CD4-positive, alpha-beta T cell (primary cell): ENCODE measurements around the gene ROPN1B. TPM values are rescaled to one million over a fixed set of nuclear protein-coding genes. Genes with fewer than 3 reads are reported as not detected.
"Not testable (repeated sequence)": the region's sequence is repeated elsewhere in the genome, so short reads cannot be mapped to it uniquely, and the experiment has no call there.

Experiments
- ATAC-seq: fragments of 200-7000 bp; cut with Tn5 transposase; one replicate; pipeline ENCODE4 v1.10.0; 2022; ENCODE audit warnings: mild to moderate bottlenecking; ENCODE audit not compliant: poor library complexity
- CTCF ChIA-PET: fragments of 350-600 bp; sonication (Branson Sonifier 250); formaldehyde crosslinking; loops from one replicate; lab custom pipeline; 2021; ENCODE audit warnings: antibody characterized with exemption, inconsistent platforms; lab: Charles Lee
- POLR2A ChIA-PET: fragments of 350-600 bp; sonication (Branson Sonifier 250); formaldehyde crosslinking; loops from one replicate; lab custom pipeline; 2021; ENCODE audit warnings: antibody characterized with exemption, inconsistent platforms; lab: Charles Lee
- DNase-seq, 14 experiments: peaks; one replicate each; pipeline ENCODE4 v3.0.0-alpha.2; 2013 to 2020; ENCODE audit warnings: mixed read lengths in 2 of 14
- H3K27ac ChIP-seq, 2 donors: one replicate each; pipeline versions ENCODE4 v1.5.1 to v1.7.0; 2013; ENCODE audit warnings: low read length in 2 of 2, low read depth in 1 of 2, mild to moderate bottlenecking in 1 of 2
- H3K27me3 ChIP-seq, 2 experiments: 1 replicate in 1 of 2; 2 replicates in 1 of 2; pipeline versions ENCODE4 v1.6.1 to v1.7.0; 2013; ENCODE audit warnings: low read length in 2 of 2, control low read depth in 1 of 2, mild to moderate bottlenecking in 1 of 2, moderate library complexity in 1 of 2; ENCODE audit not compliant: insufficient read depth in 2 of 2, control insufficient read depth in 1 of 2
- H3K36me3 ChIP-seq: one replicate; pipeline ENCODE4 v1.6.1; 2013; ENCODE audit warnings: low read length, control low read depth; ENCODE audit not compliant: insufficient read depth
- H3K4me1 ChIP-seq: one replicate; pipeline ENCODE4 v1.6.1; 2013; ENCODE audit warnings: low read length, control low read depth; ENCODE audit not compliant: insufficient read depth
- H3K4me3 ChIP-seq: one replicate; pipeline ENCODE4 v1.5.1; 2013; ENCODE audit warnings: mild to moderate bottlenecking, low read length, moderate library complexity
- H3K9me3 ChIP-seq, 2 experiments: 1 replicate in 1 of 2; 2 replicates in 1 of 2; pipeline versions ENCODE4 v1.6.1 to v1.7.0; 2013; ENCODE audit warnings: low read length in 2 of 2, mild to moderate bottlenecking in 2 of 2, control low read depth in 1 of 2, moderate library complexity in 1 of 2; ENCODE audit not compliant: control insufficient read depth in 1 of 2, insufficient read depth in 1 of 2
- H3K27ac Mint-ChIP-seq: one replicate; pipeline ENCODE4 v1.8.0; 2020; ENCODE audit warnings: mixed read lengths
- H3K27me3 Mint-ChIP-seq: one replicate; pipeline ENCODE4 v1.8.0; 2021; ENCODE audit warnings: mixed read lengths
- H3K36me3 Mint-ChIP-seq: one replicate; pipeline ENCODE4 v1.8.0; 2021; ENCODE audit warnings: low read depth, mixed read lengths
- H3K4me1 Mint-ChIP-seq: one replicate; pipeline ENCODE4 v1.8.0; 2021; ENCODE audit warnings: low read depth, mixed read lengths
- H3K4me3 Mint-ChIP-seq: one replicate; pipeline ENCODE4 v1.8.0; 2020; ENCODE audit warnings: mild to moderate bottlenecking, mixed read lengths
- H3K9me3 Mint-ChIP-seq: one replicate; pipeline ENCODE4 v1.8.0; 2020; ENCODE audit warnings: mixed read lengths
- intact Hi-C, 2 experiments: fragments of 100-400 bp; cut with DNase I in 1 of 2; cut with micrococcal nuclease in 1 of 2; formaldehyde crosslinking; loops; one replicate each; pipeline versions ENCODE4 v1.15.1 to v1.9.0; 2023 to 2025; cut with DNase I, micrococcal nuclease
- total RNA-seq, 174 experiments: library from RNA in 2 of 174; stranded (reverse) in 2 of 174; gene quantifications; one replicate each; pipeline ENCODE4 v1.2.3 and lab custom pipeline; 2021 to 2026
- TF ChIP-seq, protein P1 (sequence below): fragments of 200-600 bp; IDR thresholded peaks from one replicate; pipeline ENCODE4 v1.8.0; 2022; ENCODE audit warnings: antibody characterized with exemption, mild to moderate bottlenecking

Gene ROPN1B
- total RNA-seq, 2 experiments from 2014 or later: 0.25 TPM; not detected in 1

DNA sequence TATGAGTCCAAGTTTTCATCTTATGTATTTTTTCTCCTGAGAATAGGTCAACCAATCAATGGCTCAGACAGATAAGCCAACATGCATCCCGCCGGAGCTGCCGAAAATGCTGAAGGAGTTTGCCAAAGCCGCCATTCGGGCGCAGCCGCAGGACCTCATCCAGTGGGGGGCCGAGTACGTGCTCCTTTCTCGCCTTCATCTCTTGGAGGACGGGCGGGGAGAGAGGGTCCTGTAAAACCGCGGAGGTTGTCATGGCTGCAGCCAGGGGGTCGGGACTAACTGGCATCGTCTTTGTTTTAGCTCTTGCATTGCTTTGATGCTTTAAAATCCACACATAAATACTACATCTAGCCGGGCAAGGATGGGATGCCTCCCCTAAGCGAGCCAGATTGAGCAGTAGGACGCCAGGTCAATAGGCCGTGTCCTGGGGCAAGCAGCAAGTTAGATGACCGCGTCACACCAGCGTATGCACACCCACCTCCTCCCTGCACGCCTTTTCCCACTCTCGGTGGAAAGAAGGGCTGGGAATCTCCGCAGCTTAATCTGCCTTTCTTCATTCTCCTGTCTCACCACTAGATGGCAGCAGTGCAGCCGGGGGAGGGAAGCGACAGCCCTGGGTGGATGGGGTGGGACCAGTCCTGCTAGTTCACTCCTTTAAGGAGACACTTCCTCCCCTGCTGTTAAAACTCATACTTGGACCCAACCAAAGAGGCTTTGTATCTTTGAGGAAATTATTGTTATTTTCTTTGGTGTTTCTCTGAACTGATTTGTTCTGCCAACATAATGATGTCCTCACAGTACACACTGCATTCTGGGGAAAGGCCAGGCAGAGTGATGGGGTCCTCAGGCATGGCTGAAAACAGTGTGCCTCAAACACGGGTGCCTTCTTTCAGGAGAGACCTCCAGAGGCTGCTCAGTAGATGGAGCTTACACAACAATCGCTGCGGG is 3.3 kb downstream of the ROPN1B start:
- H3K9me3 ChIP-seq, POLR2A ChIA-PET, H3K36me3 ChIP-seq, H3K27ac Mint-ChIP-seq, H3K36me3 Mint-ChIP-seq, H3K4me1 Mint-ChIP-seq, H3K27ac ChIP-seq, H3K9me3 Mint-ChIP-seq: not testable (repeated sequence)
- DNase-seq (peak in 8 of 14 experiments; percentile 7 to 55 (median 22)), ATAC-seq (peak; percentile 76)
- intact Hi-C loops: loop anchor here in 1 of 2 experiments (5.0 kb wide), 3 partner anchors 50 to 500 kb away; partner anchors contain the start of gene SLC41A3
- Mint-ChIP-seq H3K4me3 (peak overlapping the region; percentile 63), H3K27me3 (peaks cover 30% of the 10 kb centered on the region)
- peak overlapping the region; percentile 6 for H3K4me3 ChIP-seq
- H3K27me3 ChIP-seq: peaks cover 21 to 23% of the 10 kb centered on the region in 2 experiments
- H3K4me1 ChIP-seq: peaks cover 10% of the 10 kb centered on the region
- CTCF ChIA-PET: interaction anchor here (1.6 kb wide), 1 partner anchor 112 kb away, joined by 4 read pairs; the partner anchor contains the start of gene SLC41A3
- TF ChIP-seq, protein P1, sequence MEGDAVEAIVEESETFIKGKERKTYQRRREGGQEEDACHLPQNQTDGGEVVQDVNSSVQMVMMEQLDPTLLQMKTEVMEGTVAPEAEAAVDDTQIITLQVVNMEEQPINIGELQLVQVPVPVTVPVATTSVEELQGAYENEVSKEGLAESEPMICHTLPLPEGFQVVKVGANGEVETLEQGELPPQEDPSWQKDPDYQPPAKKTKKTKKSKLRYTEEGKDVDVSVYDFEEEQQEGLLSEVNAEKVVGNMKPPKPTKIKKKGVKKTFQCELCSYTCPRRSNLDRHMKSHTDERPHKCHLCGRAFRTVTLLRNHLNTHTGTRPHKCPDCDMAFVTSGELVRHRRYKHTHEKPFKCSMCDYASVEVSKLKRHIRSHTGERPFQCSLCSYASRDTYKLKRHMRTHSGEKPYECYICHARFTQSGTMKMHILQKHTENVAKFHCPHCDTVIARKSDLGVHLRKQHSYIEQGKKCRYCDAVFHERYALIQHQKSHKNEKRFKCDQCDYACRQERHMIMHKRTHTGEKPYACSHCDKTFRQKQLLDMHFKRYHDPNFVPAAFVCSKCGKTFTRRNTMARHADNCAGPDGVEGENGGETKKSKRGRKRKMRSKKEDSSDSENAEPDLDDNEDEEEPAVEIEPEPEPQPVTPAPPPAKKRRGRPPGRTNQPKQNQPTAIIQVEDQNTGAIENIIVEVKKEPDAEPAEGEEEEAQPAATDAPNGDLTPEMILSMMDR: peak; percentile 72

DNA sequence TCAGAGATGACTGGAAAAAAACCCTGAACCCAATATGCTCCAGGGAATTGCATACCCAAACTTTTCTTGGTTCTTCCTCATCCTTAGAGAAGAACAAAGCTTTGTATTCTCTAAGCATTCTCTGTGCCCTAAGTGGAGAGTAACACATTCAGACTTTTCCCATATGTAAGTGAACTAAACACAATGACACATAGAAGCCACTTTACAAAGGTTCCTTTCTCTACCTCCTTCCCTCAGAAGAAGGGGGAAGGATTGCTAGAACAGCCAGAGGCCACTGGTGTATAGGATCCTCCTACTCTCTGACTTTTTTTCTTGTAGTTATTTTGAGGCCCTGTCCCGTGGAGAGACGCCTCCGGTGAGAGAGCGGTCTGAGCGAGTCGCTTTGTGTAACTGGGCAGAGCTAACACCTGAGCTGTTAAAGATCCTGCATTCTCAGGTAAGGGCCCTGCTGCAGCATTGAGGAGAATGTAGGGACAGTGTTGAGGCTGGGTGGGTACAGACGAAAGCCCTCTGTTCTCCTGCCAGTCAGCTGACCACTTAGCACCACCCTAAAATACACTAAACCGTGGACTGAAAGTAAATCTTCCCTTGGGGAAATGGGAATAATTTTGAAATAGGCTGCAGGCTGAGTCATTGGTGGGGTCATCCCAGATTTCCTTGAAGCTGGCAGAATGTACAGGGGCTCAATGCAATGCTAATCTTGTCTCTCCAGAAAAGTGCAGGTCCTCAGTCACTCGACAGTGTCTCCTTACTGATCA is 6.4 kb downstream of the ROPN1B start:
- H3K36me3 Mint-ChIP-seq, intact Hi-C loops, ATAC-seq, H3K4me3 ChIP-seq, H3K36me3 ChIP-seq, H3K27ac Mint-ChIP-seq, H3K9me3 ChIP-seq, H3K9me3 Mint-ChIP-seq, CTCF ChIA-PET, POLR2A ChIA-PET, H3K4me1 Mint-ChIP-seq, H3K27ac ChIP-seq, H3K4me3 Mint-ChIP-seq, DNase-seq: not testable (repeated sequence)
- peaks cover 13 to 18% of the 10 kb centered on the region in 2 experiments for H3K27me3 ChIP-seq
- H3K27me3 Mint-ChIP-seq: peaks cover 17% of the 10 kb centered on the region
- peaks cover 10% of the 10 kb centered on the region for H3K4me1 ChIP-seq

DNA sequence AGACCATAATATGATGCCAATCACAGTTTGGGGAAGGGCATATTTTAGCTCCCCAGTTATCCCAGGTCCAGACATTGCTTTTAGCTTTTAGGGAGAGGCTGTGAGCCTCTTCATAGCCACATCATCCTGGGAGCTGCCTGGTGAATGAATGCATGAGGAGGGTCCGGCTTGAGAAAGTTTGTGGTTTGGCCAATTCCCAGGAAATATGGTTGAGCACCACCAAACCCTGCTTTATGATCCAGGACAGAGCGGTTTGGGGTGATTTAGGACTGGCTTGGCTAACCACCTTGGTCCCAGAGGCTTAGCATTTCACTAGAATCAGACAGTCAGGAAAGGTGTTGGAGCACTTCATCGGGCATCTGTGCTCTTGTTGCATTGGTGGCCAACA is 7.0 kb downstream of the ROPN1B start:
- H3K27ac Mint-ChIP-seq, H3K4me3 ChIP-seq, H3K4me1 Mint-ChIP-seq, H3K4me3 Mint-ChIP-seq, DNase-seq, ATAC-seq, H3K36me3 Mint-ChIP-seq, H3K9me3 ChIP-seq, intact Hi-C loops, H3K36me3 ChIP-seq, POLR2A ChIA-PET, CTCF ChIA-PET, H3K27ac ChIP-seq, H3K9me3 Mint-ChIP-seq: not testable (repeated sequence)
- Histone ChIP-seq H3K4me1 (peaks cover 10% of the 10 kb centered on the region), H3K27me3 (peaks cover 11 to 12% of the 10 kb centered on the region in 2 experiments)
- H3K27me3 Mint-ChIP-seq: peaks cover 13% of the 10 kb centered on the region

DNA sequence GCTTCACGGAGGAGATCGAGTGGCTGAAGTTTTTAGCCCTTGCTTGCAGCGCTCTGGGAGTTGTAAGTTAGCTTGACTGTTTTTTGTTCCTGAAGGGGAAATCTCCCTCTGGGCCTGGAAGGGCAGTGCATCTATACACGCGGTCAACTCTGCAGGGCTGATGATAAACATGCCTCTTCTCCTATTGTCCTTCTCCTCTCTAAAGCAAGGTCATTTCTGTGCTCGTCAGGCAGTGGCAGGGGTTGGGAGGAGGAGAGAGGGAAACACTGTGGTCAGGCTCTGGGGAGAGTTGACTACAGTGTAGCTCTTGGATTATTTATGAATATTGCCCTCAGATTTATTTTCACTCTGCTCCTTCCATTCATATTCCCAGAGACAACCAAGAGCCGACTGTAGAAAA is 8.1 kb downstream of the ROPN1B start:
- H3K9me3 ChIP-seq, DNase-seq, intact Hi-C loops, POLR2A ChIA-PET, ATAC-seq, CTCF ChIA-PET, H3K36me3 ChIP-seq, H3K27me3 Mint-ChIP-seq, H3K4me1 Mint-ChIP-seq, H3K9me3 Mint-ChIP-seq, H3K27ac ChIP-seq, H3K4me3 Mint-ChIP-seq, H3K4me3 ChIP-seq, H3K4me1 ChIP-seq, H3K27ac Mint-ChIP-seq, H3K36me3 Mint-ChIP-seq, H3K27me3 ChIP-seq: not testable (repeated sequence)

DNA sequence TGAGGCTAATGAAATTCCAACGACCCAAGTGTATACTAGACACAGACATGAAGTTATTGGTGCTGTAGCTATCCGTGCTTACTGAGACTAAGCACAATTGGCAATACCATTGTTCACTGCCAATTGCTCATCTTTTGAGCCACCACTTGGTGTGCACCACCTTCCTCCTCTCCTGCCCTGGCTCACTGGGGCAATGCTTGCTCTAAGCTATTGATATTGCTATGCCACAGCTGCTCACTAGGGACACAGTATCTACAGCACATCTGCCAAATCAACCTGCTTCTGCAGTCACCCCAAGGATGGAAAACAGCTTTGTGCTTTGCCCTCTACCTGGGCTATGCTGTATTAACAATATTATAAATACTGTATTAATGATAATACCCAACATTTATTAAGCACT is 16.0 kb downstream of the ROPN1B start:
- H3K36me3 ChIP-seq, POLR2A ChIA-PET, H3K9me3 ChIP-seq, DNase-seq, H3K4me3 ChIP-seq, H3K4me1 ChIP-seq, H3K9me3 Mint-ChIP-seq, H3K27ac ChIP-seq, H3K4me3 Mint-ChIP-seq, CTCF ChIA-PET, H3K27me3 ChIP-seq, H3K27me3 Mint-ChIP-seq, H3K27ac Mint-ChIP-seq: not testable (repeated sequence)
- peaks cover 16% of the 10 kb centered on the region for H3K36me3 Mint-ChIP-seq
- H3K4me1 Mint-ChIP-seq: peaks cover 28% of the 10 kb centered on the region
- intact Hi-C loops: loop anchor here in 1 of 2 experiments (5.0 to 10.0 kb wide), 3 partner anchors 492 to 1687 kb away; partner anchors contain the start of genes ABTB1, CHCHD6 and ZXDC
- ATAC-seq: peak; percentile 82
